Measurements from ENCODE around the gene XRRA1.
"Not testable (repeated sequence)": the region's sequence is repeated elsewhere in the genome, so short reads cannot be mapped to it uniquely, and the experiment has no call there.

Gene XRRA1, protein sequence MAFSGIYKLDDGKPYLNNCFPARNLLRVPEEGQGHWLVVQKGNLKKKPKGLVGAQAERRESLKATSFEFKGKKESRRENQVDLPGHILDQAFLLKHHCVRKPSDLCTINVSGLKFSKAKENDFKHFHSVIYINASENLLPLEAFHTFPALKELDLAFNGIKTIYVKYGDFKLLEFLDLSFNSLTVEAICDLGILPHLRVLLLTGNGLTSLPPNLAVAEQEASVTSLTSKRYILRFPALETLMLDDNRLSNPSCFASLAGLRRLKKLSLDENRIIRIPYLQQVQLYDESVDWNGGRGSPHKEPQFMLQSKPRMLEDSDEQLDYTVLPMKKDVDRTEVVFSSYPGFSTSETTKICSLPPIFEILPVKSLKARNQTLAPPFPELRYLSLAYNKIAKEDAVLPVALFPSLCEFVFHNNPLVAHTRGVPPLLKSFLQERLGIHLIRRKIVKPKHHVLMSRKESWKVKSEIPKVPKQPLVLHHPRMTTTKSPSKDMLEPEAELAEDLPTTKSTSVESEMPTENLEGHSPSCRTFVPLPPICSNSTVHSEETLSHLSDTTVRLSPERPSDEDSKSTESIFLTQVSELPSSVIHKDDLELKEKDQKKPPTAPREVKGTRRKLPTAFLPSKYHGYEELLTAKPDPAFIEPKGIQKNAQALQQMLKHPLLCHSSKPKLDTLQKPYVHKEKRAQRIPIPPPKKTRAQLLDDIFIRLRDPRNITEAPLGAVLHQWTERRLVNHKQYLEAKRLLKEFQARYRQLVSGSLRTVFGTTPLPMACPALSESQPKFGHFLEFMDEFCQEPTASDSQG

GRCh38 chr11:74948898-74949752 is at the start of gene XRRA1, which contains the start of gene SPCS2:
Gene XRRA1 (minus strand): TSS chr11:74949091. CDS start chr11:74940878, 8,213 bp downstream.
Gene SPCS2 (plus strand): TSS chr11:74949266. CDS start chr11:74949286, 20 bp downstream.
- DNase-seq, result peak; percentile 98

GRCh38 chr11:74992852-74993251 is 44.0 kb upstream of the XRRA1 start:
- DNase-seq, result no peak

DNA sequence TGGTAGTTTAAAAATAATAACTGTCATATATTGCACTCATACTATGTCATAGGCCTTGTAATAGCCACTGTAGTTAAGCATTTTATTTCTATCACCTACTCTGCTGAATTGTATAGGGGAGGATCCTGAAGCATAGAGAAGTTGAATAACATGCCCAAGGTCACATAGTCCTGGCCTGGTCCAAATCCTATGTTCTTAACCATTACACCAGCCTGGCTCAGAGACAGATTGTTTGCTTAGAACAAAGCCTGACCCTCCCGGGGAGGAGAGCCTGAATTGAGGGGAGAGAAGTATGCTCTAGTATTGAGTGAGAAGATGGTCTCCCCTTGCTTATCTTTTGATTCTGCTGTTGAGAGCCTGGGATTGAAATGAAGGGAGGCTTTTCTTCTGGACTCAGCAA is 42.0 kb upstream of the XRRA1 start:
- DNase-seq, result no peak

DNA sequence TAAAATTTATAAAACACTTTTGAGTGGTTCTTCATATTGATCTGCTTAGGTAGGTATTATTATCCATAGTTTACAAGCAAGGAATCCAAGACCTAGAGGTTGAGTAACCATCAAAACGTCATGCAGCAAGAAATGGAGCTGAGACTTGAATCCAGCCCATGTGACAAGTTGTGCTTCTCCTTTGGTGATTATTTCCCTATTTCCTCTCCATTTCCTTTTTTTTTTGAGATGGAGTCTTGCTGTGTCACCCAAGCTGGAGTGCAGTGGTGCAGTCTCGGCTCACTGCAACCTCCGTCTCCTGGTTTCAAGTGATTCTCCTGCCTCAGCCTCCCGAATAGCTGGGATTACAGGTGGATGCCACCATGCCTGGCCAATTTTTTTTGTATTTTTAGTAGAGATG is 41.3 kb upstream of the XRRA1 start:
- DNase-seq, result not testable (repeated sequence)

GRCh38 chr11:74989260-74989638 is 40.4 kb upstream of the XRRA1 start:
- no peak for DNase-seq

DNA sequence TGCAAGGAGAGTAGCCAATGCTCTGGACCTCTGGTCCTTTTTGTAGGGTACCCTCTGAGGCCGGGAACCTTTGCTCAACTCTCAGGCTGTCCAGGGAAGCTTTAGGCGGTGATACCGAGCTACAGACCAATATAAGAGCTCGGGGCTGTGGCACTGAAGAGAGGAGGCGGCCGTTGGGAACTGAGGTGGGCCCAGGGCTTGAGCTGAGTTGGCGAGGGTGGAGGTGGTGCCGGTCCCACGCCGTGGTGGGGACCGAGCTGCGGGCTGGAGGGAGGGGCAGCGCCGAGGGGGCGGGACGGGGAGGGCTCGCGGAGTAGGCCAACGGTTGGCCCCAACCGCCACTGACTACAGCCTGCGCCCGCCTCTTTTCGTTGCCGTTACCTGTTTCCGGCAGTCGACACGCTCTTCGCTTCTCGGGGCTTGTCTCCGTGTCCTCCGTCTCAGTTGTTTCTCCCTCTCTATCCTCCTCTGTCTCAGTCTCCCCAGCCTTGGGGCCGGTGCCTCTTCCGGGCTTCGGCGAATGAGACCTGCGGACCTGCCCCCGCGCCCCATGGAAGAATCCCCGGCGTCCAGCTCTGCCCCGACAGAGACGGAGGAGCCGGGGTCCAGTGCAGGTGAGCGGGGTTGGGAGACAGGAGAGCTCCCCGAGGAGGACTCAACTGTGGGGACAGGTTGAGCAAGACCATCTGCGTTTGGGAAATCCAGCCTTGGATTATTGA is 39.8 kb upstream of the XRRA1 start, which contains the start of gene NEU3:
Gene NEU3, plus strand, starts transcription at position 393 of the 719 bp plus-strand sequence. Its CDS starts 128 bp downstream, at position 521.
- DNase-seq, result peak; percentile 86

- DNase-seq, result no peak
Observed at GRCh38 chr11:74984730-74985129, 35.8 kb upstream of the XRRA1 start.

DNA sequence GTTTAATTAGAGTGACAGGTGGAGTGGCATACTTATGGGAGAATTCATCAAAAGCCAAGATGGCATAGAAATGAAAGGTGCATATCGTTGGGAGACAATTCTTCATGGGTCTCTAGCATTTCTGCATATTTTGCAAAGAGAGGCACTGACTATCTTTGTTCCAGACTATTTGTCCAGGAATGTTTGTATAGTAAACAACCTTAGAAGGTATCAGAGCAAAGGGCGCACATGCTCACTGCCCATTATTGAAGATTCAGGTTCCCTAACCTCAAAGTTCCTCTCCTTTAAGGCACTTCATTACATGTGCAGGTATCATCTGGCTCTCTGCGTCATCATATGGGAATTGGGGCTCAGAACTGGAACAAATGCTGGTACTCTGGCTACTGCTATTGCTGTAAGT is 35.2 kb upstream of the XRRA1 start:
- DNase-seq, result no peak

DNA sequence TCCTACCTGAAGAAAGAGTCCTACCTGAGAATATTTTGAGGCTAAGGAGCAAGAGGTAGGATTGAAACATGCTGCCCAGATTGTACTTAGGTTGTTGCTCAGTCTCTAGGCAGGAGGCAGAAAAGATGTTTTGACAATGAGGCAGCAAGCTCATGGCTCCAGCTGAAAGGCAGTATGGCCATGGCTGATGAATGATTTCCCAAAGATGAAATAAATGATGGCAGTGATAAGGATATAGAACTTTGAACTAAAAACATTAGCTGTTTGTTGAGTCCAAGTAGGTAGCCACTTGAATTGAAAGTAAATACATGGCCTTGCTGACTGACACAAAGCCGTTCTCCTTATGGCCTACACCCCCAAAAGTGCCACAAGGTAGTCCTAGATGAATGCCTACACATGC is 33.0 kb upstream of the XRRA1 start:
- DNase-seq, result no peak

DNA sequence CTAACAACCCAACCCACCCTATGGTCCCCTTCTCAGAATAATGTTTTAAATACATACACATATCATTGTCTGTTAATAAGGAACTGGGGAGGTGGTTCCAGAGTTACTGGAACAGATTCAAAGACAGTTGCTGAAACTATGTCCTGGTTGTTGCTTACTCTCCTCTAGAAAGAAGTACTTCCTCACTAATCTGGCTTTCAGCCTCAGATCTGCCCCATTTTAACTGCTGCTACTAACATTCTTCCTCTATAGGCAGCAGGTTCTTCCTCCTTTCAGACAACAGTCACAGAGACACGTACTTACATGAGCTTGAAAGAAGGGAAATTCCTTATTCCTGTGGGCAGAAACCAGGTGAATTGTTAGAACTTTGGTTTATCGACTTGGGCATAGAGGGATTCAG is 31.7 kb upstream of the XRRA1 start:
- no peak for DNase-seq

- no peak for DNase-seq
Observed at GRCh38 chr11:74978041-74978440, 29.1 kb upstream of the XRRA1 start.

DNA sequence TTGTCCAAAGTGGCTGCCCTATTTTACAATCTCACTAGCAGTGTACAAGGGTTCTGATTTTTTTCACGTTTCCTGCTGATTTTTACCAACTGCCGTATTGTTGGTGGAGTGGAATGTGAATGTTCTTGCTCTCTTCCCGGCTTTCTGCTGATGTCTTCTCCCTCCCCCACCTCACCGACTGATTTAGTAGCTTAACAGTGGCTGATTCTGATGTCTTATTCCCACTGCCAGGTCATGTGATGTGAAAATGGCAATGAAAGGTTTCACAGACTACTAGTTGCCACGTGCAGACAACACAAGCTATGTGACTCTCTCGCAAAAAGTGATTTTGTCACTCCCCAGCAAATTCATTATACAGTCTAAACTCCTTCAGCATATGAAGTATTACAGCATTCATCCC is 22.5 kb upstream of the XRRA1 start:
- no peak for DNase-seq

DNA sequence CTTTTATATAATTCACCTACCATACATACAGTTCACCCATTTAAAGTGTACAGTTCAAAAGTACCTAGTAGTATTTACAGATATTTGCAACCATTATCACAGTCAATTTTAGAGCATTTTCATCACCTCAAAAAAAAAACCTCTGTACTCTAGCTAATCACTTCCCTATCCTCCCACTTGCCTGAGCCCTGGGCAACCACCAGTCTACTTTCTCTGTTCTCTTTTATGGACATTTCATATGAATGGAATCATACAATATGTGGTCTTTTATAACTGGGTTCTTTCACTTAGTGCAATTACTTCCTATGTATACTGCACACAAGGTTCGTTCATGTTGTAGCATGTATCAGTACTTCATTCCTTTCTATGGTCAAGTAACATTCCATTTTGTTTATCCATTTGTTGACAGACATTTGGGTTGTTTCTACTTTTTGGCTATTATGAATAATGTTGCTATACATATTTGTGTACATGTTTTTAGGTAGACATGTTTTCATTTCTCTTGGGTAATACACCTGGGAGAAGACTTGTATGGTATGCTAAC is 22.0 kb upstream of the XRRA1 start:
- DNase-seq, result no peak

GRCh38 chr11:74966651-74967050 is 17.8 kb upstream of the XRRA1 start:
- no peak for DNase-seq

GRCh38 chr11:74960128-74960527 is 11.2 kb upstream of the XRRA1 start:
- not testable (repeated sequence) for DNase-seq

DNA sequence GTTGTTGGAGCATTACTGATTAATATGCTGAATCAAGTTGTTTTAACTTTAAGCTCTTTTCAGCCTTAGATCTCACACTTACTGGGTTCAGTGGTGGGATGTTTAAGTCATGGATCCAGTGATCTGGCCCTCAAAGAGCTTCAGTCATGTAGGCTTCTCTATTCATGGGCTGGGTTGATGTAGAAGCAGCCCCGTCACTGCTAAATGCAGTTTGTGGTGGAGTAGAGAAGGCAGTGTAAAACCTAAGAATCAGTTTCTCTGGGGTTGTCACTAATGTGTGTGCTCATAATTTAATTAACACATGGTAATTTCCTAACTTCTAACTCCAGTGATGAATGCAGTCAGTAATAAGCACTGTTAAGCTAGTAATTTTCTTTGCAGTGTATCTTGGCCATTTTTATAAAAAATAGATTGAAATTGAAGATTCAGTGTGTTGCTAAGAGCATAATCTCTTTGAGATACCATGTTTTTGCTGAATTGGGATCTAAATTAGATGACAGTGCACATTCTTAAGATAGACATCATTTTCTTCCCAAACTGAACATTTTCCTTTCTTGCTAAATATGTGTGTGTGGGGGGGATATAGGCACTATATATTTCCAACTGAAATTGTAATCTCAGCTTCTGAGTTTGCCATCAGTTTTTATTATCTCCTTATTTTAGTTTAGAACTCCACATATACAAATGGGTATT is 9.2 kb upstream of the XRRA1 start:
- DNase-seq, result no peak

DNA sequence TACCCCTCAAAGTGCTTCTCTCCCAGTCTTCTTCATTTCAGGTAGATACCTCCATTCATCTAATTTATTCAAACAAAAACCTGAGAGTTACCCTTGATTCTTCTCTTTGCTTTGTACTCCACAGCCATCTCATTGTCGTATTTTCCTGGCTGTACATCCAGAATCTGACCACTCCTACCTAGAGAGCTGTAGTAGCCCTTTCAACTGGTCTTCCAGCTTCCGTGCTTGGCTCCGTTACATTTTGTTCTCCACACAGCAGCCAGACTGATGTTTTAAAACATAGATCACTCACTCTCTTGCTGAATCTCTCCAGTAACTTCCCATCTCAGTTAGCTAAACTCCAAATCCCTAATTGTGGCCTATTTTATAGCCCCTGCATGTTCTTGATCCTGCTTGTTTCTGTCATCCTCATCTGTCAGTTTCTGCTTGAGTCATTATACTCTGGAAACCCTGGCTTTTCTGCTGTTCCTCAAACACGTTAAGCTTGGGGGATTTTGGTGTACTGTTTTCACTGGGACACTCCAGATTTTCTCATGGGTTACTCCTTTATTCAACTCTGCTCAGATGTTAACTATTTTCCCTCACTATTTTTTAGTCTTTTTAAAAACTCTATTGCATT is 7.6 kb upstream of the XRRA1 start:
- no peak for DNase-seq

DNA sequence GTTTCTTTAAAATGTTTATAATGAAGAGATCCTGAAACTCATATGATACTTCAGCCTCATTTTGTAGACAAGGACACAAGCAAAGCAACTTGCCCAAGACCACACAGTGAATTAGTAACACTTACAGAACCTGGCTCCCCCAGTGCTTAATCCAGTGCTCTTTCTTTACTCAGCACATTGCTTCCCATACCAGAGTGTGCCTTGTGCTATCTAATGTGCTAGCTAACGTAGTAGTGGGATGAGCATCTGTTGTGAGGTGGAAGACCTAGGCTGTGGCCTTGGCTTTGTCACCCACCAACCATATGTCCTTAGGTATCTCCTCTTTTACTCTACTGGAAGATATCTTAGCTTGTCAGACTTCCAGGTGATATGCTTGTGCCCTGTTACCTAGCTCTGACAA is 5.3 kb upstream of the XRRA1 start:
- DNase-seq, result no peak

- DNase-seq, result no peak
Observed at GRCh38 chr11:74953451-74953850, 4.6 kb upstream of the XRRA1 start.

DNA sequence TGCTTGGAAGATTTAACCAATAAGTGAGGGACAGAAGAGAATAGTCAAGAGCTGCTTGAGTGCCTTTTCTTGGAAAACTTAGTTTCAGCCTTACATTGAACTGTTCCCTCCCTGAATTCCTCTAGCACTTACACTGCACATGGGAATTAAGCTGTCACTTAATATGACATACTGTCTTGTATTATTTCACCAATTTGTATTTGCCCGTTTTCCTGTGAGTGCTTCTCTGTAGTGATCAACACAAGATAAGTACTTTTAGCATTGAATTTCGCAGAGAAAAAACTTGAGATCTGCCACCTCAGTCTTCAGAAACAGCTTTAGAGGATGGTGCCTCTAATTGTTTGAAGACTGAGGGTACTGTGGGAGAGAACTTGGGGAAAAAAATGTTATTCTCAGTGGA is 3.9 kb upstream of the XRRA1 start:
- DNase-seq, result no peak

DNA sequence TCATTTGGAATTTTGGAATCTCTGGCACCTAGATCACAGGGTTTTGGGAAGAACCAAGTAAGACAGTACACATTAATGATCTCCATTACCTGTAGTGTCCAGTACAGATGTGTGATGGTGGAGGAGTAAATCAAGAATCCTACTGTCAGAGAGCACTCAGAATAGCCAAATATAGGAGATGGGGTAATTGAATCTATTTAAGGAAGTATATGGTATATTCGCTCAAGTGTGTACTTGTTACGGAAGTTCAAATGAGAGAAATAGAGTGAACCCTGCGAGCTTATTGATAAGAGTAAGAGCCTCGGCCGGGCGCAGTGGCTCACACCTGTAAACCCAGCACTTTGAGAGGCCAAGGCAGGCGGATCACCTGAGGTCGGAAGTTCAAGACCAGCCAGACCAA is 2.3 kb upstream of the XRRA1 start:
- DNase-seq, result no peak
